Measurements from ENCODE around the gene USP9X. TPM values are rescaled to one million over a fixed set of nuclear protein-coding genes. Genes with fewer than 3 reads are reported as not detected.

USP9X gene
- total and polyA plus RNA-seq, 9 of the 15 experiments (the other 6 are each of a cell fraction or from before 2014, with no cell fraction given): 10.9 to 47.8 (median 29.5) TPM

- Histone ChIP-seq H3K9me3 (replicated peaks; ENCODE audit: control insufficient read depth, insufficient read depth, low read depth, low read length) (no peaks in the 10 kb centered on the region), H3K27me3 (ENCODE audit: control insufficient read depth in 2 of 2, insufficient read depth in 2 of 2, low read length in 2 of 2) (no peaks in the 10 kb centered on the region), H3K4me1 (replicated peaks in 1 of 2; ENCODE audit: control insufficient read depth in 2 of 2, insufficient read depth in 2 of 2, low read length in 2 of 2) (no peaks in the 10 kb centered on the region; a peak in 1 of 5 replicates), H4K20me1 (replicated peaks; ENCODE audit: control insufficient read depth, insufficient read depth, low read length) (no peaks in the 10 kb centered on the region), H3K9me1 (ENCODE audit: control insufficient read depth, insufficient read depth, low read length) (no peaks in the 10 kb centered on the region), H3K4me2 (ENCODE audit: insufficient read depth, low read length) (no peak overlapping the region), H3K79me2 (ENCODE audit: control insufficient read depth, insufficient read depth, low read length) (no peaks in the 10 kb centered on the region), H3K27ac (ENCODE audit: extremely low read depth, low read depth, low read length) (no peak overlapping the region), H3K9ac (ENCODE audit: insufficient read depth in 1 of 2, low read depth in 2 of 2, low read length in 2 of 2) (no peak overlapping the region), H3K4me3 (no peak overlapping the region), H3K36me3 (ENCODE audit: control insufficient read depth, insufficient read depth, low read length) (no peaks in the 10 kb centered on the region), H2AFZ (ENCODE audit: low read depth, low read length) (no peak overlapping the region)
- intact Hi-C loops (cut with micrococcal nuclease) (no loop called here), in situ Hi-C loops (cut with MboI) (no loop called here)
- POLR2A ChIA-PET: no interaction called here
- TF ChIP-seq TAF1 (IDR thresholded peaks at IDR 0.05; ENCODE audit: control insufficient read depth, extremely low read depth, insufficient read depth, low read length, severe bottlenecking) (no peak), CCNT2 (IDR thresholded peaks at IDR 0.05; ENCODE audit: borderline replicate concordance, extremely low read depth, insufficient read length, low read depth, low read length) (no peak), POLR2A (conservative IDR thresholded peaks at IDR 0.05) (no peak), SRSF9 (IDR thresholded peaks at IDR 0.05; ENCODE audit: borderline replicate concordance, low read depth, low read length) (no peak), CREB3L1 (IDR thresholded peaks at IDR 0.05; ENCODE audit: borderline replicate concordance, low read depth) (no peak), BMI1 (IDR thresholded peaks at IDR 0.05; ENCODE audit: low read length) (no peak), BRF1 (IDR thresholded peaks at IDR 0.05; ENCODE audit: borderline replicate concordance, extremely low read depth, insufficient read length) (no peak), ID3 (CRISPR knock-in tag; IDR thresholded peaks at IDR 0.05) (no peak), ID3 (tag; IDR thresholded peaks at IDR 0.05) (no peak), SFPQ (IDR thresholded peaks at IDR 0.05; ENCODE audit: low read depth, low read length) (no peak), ZNF121 (CRISPR knock-in tag; conservative IDR thresholded peaks at IDR 0.05) (no peak), ATF7 (IDR thresholded peaks at IDR 0.05) (no peak), ZNF586 (CRISPR knock-in tag; conservative IDR thresholded peaks at IDR 0.05) (no peak), ZBTB5 (IDR thresholded peaks at IDR 0.05) (no peak), CHD4 (IDR thresholded peaks at IDR 0.05; ENCODE audit: insufficient read depth, insufficient replicate concordance, low read depth, low read length, poor library complexity, severe bottlenecking) (no peak), ZFX (CRISPR knock-in tag; IDR thresholded peaks at IDR 0.05) (no peak)
- no peak for DNase-seq (ENCODE audit: extremely low read depth in 1 of 4, low spot score in 3 of 4)
- ATAC-seq: no peak
- BruUV-seq (replicated peaks): no TSS peak
- CTCF ChIA-PET (ENCODE audit: low intra/inter-chr PET ratio): no interaction called here
- 71% methylated on average over 9 of the region's 9 CpGs for WGBS (ENCODE audit: insufficient coverage, low coverage, missing lambda C conversion rate)
- no peak for FAIRE-seq
These were observed 48.4 kb upstream of the USP9X start for GRCh38 chrX:41036668-41037326.
